H1 (cell line): ENCODE results near the gene PGPEP1. TPM values are rescaled to one million over a fixed set of nuclear protein-coding genes. Genes with fewer than 3 reads are reported as not detected.

Source experiments
- CTCF ChIA-PET: fragments of 300-600 bp; sonication (Branson Sonifier 250); formaldehyde crosslinking; loops from one replicate; lab custom pipeline; 2021; ENCODE audit not compliant: partially characterized antibody; lab: Charles Lee
- POLR2A ChIA-PET: fragments of 300-600 bp; sonication (Branson Sonifier 250); formaldehyde crosslinking; loops from one replicate; lab custom pipeline; 2021; ENCODE audit warnings: inconsistent platforms; ENCODE audit not compliant: partially characterized antibody; lab: Charles Lee
- DNase-seq, 2 experiments: peaks; one replicate each; pipeline versions ENCODE4 v3.0.0 to v3.0.0-alpha.2; 2010 to 2022; ENCODE audit warnings: low spot score in 2 of 2, low read depth in 1 of 2, mixed read lengths in 1 of 2
- FAIRE-seq: peaks from 2 replicates; lab custom pipeline; 2011; peaks lifted over from hg19 to GRCh38; lab: Jason Lieb, UNC
- H2AFZ ChIP-seq: 2 replicates; pipeline ENCODE4 v1.8.1; 2012; ENCODE audit warnings: low read length, inconsistent platforms
- H2AK5ac ChIP-seq: 2 replicates; pipeline ENCODE4 v1.6.1; 2013; ENCODE audit warnings: low read depth, low read length
- H2BK120ac ChIP-seq: replicated peaks from 2 replicates; pipeline ENCODE3; 2013; ENCODE audit warnings: low read depth, low read length, inconsistent platforms
- H2BK12ac ChIP-seq: 2 replicates; pipeline ENCODE4 v1.6.1; 2013; ENCODE audit warnings: low read depth, low read length
- H2BK15ac ChIP-seq: 2 replicates; pipeline ENCODE4 v1.6.1; 2013; ENCODE audit warnings: low read length
- H2BK20ac ChIP-seq: 2 replicates; pipeline ENCODE4 v1.6.1; 2013; ENCODE audit warnings: low read length
- H2BK5ac ChIP-seq: 2 replicates; pipeline ENCODE4 v1.6.1; 2013; ENCODE audit warnings: low read depth, low read length
- H3K14ac ChIP-seq: 2 replicates; pipeline ENCODE4 v1.6.1; 2013; ENCODE audit warnings: inconsistent platforms; ENCODE audit not compliant: insufficient read length
- H3K18ac ChIP-seq: 2 replicates; pipeline ENCODE4 v1.6.1; 2013; ENCODE audit warnings: low read length; ENCODE audit errors: extremely low read depth
- H3K23ac ChIP-seq: 2 replicates; pipeline ENCODE4 v1.6.1; 2013; ENCODE audit warnings: inconsistent platforms; ENCODE audit not compliant: insufficient read length
- H3K23me2 ChIP-seq: 2 replicates; pipeline ENCODE4 v1.6.1; 2013; ENCODE audit warnings: low read depth, low read length
- H3K27ac ChIP-seq: 2 replicates; pipeline ENCODE4 v1.6.1; 2011; ENCODE audit warnings: low read depth, low read length, inconsistent platforms
- H3K27me3 ChIP-seq, 4 experiments: replicated peaks in 1 of 4; 1 replicate in 1 of 4; 2 replicates in 3 of 4; pipeline versions ENCODE4 v1.6.1 to v1.8.1; 2011 to 2013; ENCODE audit warnings: low read length in 3 of 4, mild to moderate bottlenecking in 3 of 4, inconsistent platforms in 2 of 4, mixed read lengths in 2 of 4, moderate library complexity in 1 of 4; ENCODE audit not compliant: control insufficient read depth in 3 of 4, insufficient read depth in 3 of 4; ENCODE audit errors: extremely low read depth in 1 of 4
- H3K36me3 ChIP-seq, 4 experiments: 2 replicates each; pipeline versions ENCODE4 v1.6.1 to v1.8.1; 2011 to 2013; ENCODE audit warnings: mild to moderate bottlenecking in 4 of 4, low read length in 3 of 4, moderate library complexity in 2 of 4, control low read depth in 1 of 4, inconsistent platforms in 1 of 4; ENCODE audit not compliant: insufficient read depth in 4 of 4, control insufficient read depth in 2 of 4
- H3K4ac ChIP-seq: replicated peaks from 2 replicates; pipeline ENCODE3; 2013; ENCODE audit warnings: low read length, low read depth, mixed read lengths, inconsistent platforms; ENCODE audit not compliant: insufficient read length
- H3K4me1 ChIP-seq, 4 experiments: replicated peaks in 1 of 4; 1 replicate in 1 of 4; 2 replicates in 3 of 4; pipeline versions ENCODE4 v1.6.1 to v1.8.1; 2011 to 2013; ENCODE audit warnings: low read length in 3 of 4, inconsistent platforms in 2 of 4, mixed read lengths in 1 of 4; ENCODE audit not compliant: insufficient read depth in 4 of 4, control insufficient read depth in 3 of 4
- H3K4me2 ChIP-seq, 2 experiments: 2 replicates each; pipeline versions ENCODE4 v1.6.1 to v1.8.1; 2011 to 2013; ENCODE audit warnings: low read depth in 2 of 2, low read length in 2 of 2, control low read depth in 1 of 2, inconsistent platforms in 1 of 2, mild to moderate bottlenecking in 1 of 2; ENCODE audit not compliant: insufficient read depth in 1 of 2
- H3K4me3 ChIP-seq, 4 experiments: fragments of 200-600, 300-600 bp in 1 of 4; sonication (generic), shearing (Covaris generic), sonication (Bioruptor Twin) in 1 of 4; 2 replicates each; pipeline versions ENCODE4 v1.5.1 to v1.8.1; 2011 to 2016; ENCODE audit warnings: low read length in 4 of 4, low read depth in 3 of 4, control low read depth in 2 of 4, inconsistent platforms in 2 of 4, mild to moderate bottlenecking in 2 of 4, mixed read lengths in 1 of 4, moderate library complexity in 1 of 4; ENCODE audit not compliant: insufficient read depth in 2 of 4; ENCODE audit errors: extremely low read depth in 1 of 4
- H3K56ac ChIP-seq: replicated peaks from 2 replicates; pipeline ENCODE3; 2013; ENCODE audit warnings: low read depth, mild to moderate bottlenecking, mixed read lengths, low read length, inconsistent platforms; ENCODE audit not compliant: insufficient read length
- H3K79me1 ChIP-seq: 2 replicates; pipeline ENCODE4 v1.6.1; 2013; ENCODE audit warnings: low read depth, low read length, control low read depth
- H3K79me2 ChIP-seq, 2 experiments: 2 replicates each; pipeline versions ENCODE4 v1.6.1 to v1.8.1; 2012 to 2013; ENCODE audit warnings: low read length in 2 of 2, mild to moderate bottlenecking in 2 of 2, inconsistent platforms in 1 of 2; ENCODE audit not compliant: insufficient read depth in 2 of 2, control insufficient read depth in 1 of 2
- H3K9ac ChIP-seq, 4 experiments: replicated peaks in 1 of 4; 1 replicate in 1 of 4; 2 replicates in 3 of 4; pipeline versions ENCODE4 v1.6.1 to v1.8.1; 2011 to 2013; ENCODE audit warnings: low read depth in 3 of 4, low read length in 3 of 4, control low read depth in 2 of 4, mild to moderate bottlenecking in 2 of 4, moderate library complexity in 2 of 4, inconsistent platforms in 1 of 4; ENCODE audit errors: extremely low read depth in 1 of 4
- H3K9me3 ChIP-seq, 2 experiments: 2 replicates each; pipeline versions ENCODE4 v1.6.1 to v1.8.1; 2012 to 2013; ENCODE audit warnings: mild to moderate bottlenecking in 2 of 2, moderate library complexity in 2 of 2, control low read depth in 1 of 2, inconsistent platforms in 1 of 2, low read depth in 1 of 2, low read length in 1 of 2, mixed read lengths in 1 of 2; ENCODE audit not compliant: insufficient read depth in 2 of 2
- H4K20me1 ChIP-seq, 2 experiments: replicated peaks in 1 of 2; 2 replicates each; pipeline versions ENCODE3 to v1.8.1; 2011 to 2013; ENCODE audit warnings: inconsistent platforms in 2 of 2, low read length in 2 of 2, mild to moderate bottlenecking in 1 of 2; ENCODE audit not compliant: insufficient read depth in 2 of 2, control insufficient read depth in 1 of 2
- H4K5ac ChIP-seq: 2 replicates; pipeline ENCODE4 v1.6.1; 2013; ENCODE audit warnings: low read length, low read depth, mixed read lengths, inconsistent platforms; ENCODE audit not compliant: insufficient read length
- H4K8ac ChIP-seq: 2 replicates; pipeline ENCODE4 v1.8.0; 2013; ENCODE audit warnings: mild to moderate bottlenecking, moderate library complexity, low read length, inconsistent platforms; ENCODE audit not compliant: insufficient read depth; ENCODE audit errors: extremely low read depth
- H4K91ac ChIP-seq: replicated peaks from 2 replicates; pipeline ENCODE3; 2013; ENCODE audit warnings: low read length, mixed read lengths, inconsistent platforms; ENCODE audit not compliant: insufficient read length
- ASH2L ChIP-seq: fragments of 200-600, 300-600 bp; sonication (generic); IDR thresholded peaks from one replicate; pipeline ENCODE4 v1.7.1; 2017; ENCODE audit warnings: low read length
- CBX5 ChIP-seq: fragments of 300-800, 300-1000 bp; sonication (generic); IDR thresholded peaks from 2 replicates; pipeline ENCODE4 v1.7.1; 2016; ENCODE audit warnings: antibody characterized with exemption, low read length, low read depth
- CBX8 ChIP-seq: fragments of 300-800, 300-1000 bp; sonication (generic); IDR thresholded peaks from 2 replicates; pipeline ENCODE4 v1.7.1; 2016; ENCODE audit warnings: low read depth, low read length, borderline replicate concordance
- CEBPB ChIP-seq: IDR thresholded peaks from 2 replicates; pipeline ENCODE4 v1.6.1; 2012; ENCODE audit warnings: low read depth, low read length
- CHD2 ChIP-seq: IDR thresholded peaks from 2 replicates; pipeline ENCODE4 v1.6.1; 2012; ENCODE audit warnings: low read length, improper control_type of control experiment
- CTBP2 ChIP-seq: IDR thresholded peaks from 2 replicates; pipeline ENCODE4 v1.7.0; 2011; ENCODE audit warnings: borderline replicate concordance, mild to moderate bottlenecking, moderate library complexity, mixed read lengths, low read length; ENCODE audit not compliant: insufficient read depth, insufficient read length
- EZH2 ChIP-seq: fragments of 200-600 bp; sonication (generic); IDR thresholded peaks from 2 replicates; pipeline ENCODE4 v1.7.1; 2012; ENCODE audit warnings: low read depth, mild to moderate bottlenecking, moderate library complexity, low read length, inconsistent platforms; ENCODE audit not compliant: severe bottlenecking
- NRF1 ChIP-seq: IDR thresholded peaks from 2 replicates; pipeline ENCODE4 v1.6.1; 2011; ENCODE audit warnings: mild to moderate bottlenecking, low read depth, low read length, improper control_type of control experiment
- POLR2AphosphoS5 ChIP-seq: IDR thresholded peaks from 2 replicates; pipeline ENCODE4 v1.6.1; 2011; ENCODE audit warnings: low read depth, low read length
- SIX5 ChIP-seq: IDR thresholded peaks from 2 replicates; pipeline ENCODE4 v1.6.1; 2011; ENCODE audit warnings: mild to moderate bottlenecking, low read depth, low read length
- YY1 ChIP-seq: IDR thresholded peaks from 2 replicates; pipeline ENCODE4 v1.6.1; 2011; ENCODE audit warnings: low read depth, mild to moderate bottlenecking, low read length
- WGBS, 2 experiments: shearing (Covaris generic) in 1 of 2; methylation state at CpG; one replicate each; pipeline versions ENCODE4 v1.1.6 to v1.1.7; 2013 to 2015; ENCODE audit warnings: low lambda C conversion rate in 2 of 2, mixed read lengths in 2 of 2, inconsistent platforms in 1 of 2, low coverage in 1 of 2, missing lambda C conversion rate in 1 of 2; ENCODE audit not compliant: insufficient replicate concordance in 2 of 2, insufficient coverage in 1 of 2, insufficient read length in 1 of 2; ENCODE audit errors: extremely low coverage in 1 of 2, missing lambda C conversion rate in 1 of 2; 5-methylcytosine and 5-hydroxymethylcytosine counted together
- polyA plus RNA-seq, 7 experiments: library from polyadenylated mRNA; depleted of rRNA in 3 of 7; stranded (reverse) in 5 of 7; unstranded in 2 of 7; fragments of >200 nt in 5 of 7; fragments of 200-250 nt in 2 of 7; gene quantifications; 1 replicate in 5 of 7; 2 replicates in 1 of 7; 4 replicates in 1 of 7; pipeline versions ENCODE4 v1.2.1 to v1.2.3, GENCODE V29; 2011 to 2013; ENCODE audit warnings: missing spikeins in 2 of 7, mixed read lengths in 2 of 7
- total RNA-seq: library from RNA; stranded (reverse); fragmentation: NEBNext Ultra II Directional; extraction: Animal tissue kit (Norgen Biotek cat#: 25700); gene quantifications from 2 replicates; pipeline ENCODE4 v1.2.1, GENCODE V29; 2021
- TF ChIP-seq, protein P1 (sequence below): IDR thresholded peaks from 2 replicates; pipeline ENCODE4 v1.6.1; 2012; ENCODE audit warnings: inconsistent platforms

Gene PGPEP1
- total and polyA plus RNA-seq, 2 of the 8 experiments (the other 6 are each of a cell fraction or from before 2014, with no cell fraction given): 17.0 to 33.4 TPM

DNA sequence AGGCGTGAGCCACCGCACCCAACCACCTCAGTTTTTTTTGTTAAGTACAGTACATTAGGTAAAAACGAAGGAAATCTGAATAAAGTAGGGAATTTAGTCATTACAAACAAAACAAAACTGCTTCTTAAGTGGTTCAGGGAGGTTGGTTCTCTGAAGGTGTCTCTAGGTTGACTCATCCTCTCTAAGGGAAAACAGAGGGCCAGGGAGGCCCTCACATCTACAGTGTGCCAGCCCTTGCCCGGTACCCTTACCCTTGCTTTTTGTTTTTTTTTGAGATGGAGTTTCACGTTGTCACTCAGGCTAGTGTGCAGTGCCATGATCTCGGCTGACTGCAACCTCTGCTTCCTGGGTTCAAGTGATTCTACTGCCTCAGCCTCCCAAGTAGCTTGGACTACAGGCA is 41.8 kb upstream of the PGPEP1 start:
- H3K36me3 ChIP-seq: no peaks in the 10 kb centered on the region; a peak in 1 of 8 replicates
- peak overlapping the region; percentile 8; the same call in 1 of the 2 replicates for H4K8ac ChIP-seq
- no peak overlapping the region for H3K14ac ChIP-seq
- H3K79me2 ChIP-seq: no peaks in the 10 kb centered on the region
- ChIA-PET POLR2A (interaction anchor here (1.3 to 10.4 kb wide), 2 partner anchors 17 to 18 kb away, joined by 4 to 141 read pairs; partner anchors contain the start of gene JUND), CTCF (interaction anchor here (1.3 to 1.8 kb wide), 2 partner anchors 19 to 30 kb away, joined by 4 to 5 read pairs; no protein-coding TSS in a partner anchor)
- H3K27me3 ChIP-seq: no peaks in the 10 kb centered on the region
- H4K20me1 ChIP-seq: peaks cover 0 to 8% of the 10 kb centered on the region in 2 experiments
- H2BK5ac ChIP-seq: 0 out of 2 replicates have a peak overlapping the region, but pooled peaks have one; percentile 16
- H3K4me1 ChIP-seq: peaks cover 0 to 17% (median 13%) of the 10 kb centered on the region in 4 experiments; a peak in 6 of 7 replicates
- H3K9ac ChIP-seq: no peak overlapping the region
- FAIRE-seq (no peak), DNase-seq (no peak)
- peaks cover 11% of the 10 kb centered on the region; the same call in 1 of the 2 replicates for H3K23me2 ChIP-seq
- H2BK120ac ChIP-seq: no peak overlapping the region
- no peak overlapping the region for H3K4ac ChIP-seq
- H2AK5ac ChIP-seq: no peak overlapping the region
- no peak overlapping the region; the same call in 1 of the 2 replicates for H2BK20ac ChIP-seq
- H3K4me2 ChIP-seq: no peak overlapping the region
- no peaks in the 10 kb centered on the region for H3K9me3 ChIP-seq
- H2BK12ac ChIP-seq: 0 out of 2 replicates have a peak overlapping the region, but pooled peaks have one; percentile 39
- H3K4me3 ChIP-seq: no peak overlapping the region
- no peak overlapping the region for H3K23ac ChIP-seq
- no peak overlapping the region for H3K27ac ChIP-seq
- 93% methylated on average over 6 of the region's 6 CpGs; no CpG with 5 or more reads in 1 of the 2 experiments for WGBS, 2 experiments
- TF ChIP-seq CBX8 (no peak), CBX5 (no peak), YY1 (no peak), CHD2 (no peak), SIX5 (no peak), POLR2AphosphoS5 (no peak), EZH2 (no peak), ASH2L (no peak), CTBP2 (no peak), CEBPB (no peak), NRF1 (no peak)
- TF ChIP-seq, protein P1, sequence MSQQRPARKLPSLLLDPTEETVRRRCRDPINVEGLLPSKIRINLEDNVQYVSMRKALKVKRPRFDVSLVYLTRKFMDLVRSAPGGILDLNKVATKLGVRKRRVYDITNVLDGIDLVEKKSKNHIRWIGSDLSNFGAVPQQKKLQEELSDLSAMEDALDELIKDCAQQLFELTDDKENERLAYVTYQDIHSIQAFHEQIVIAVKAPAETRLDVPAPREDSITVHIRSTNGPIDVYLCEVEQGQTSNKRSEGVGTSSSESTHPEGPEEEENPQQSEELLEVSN: no peak
- H3K79me1 ChIP-seq: no peaks in the 10 kb centered on the region
- H4K5ac ChIP-seq: no peak overlapping the region
- H3K18ac ChIP-seq: no peak overlapping the region
- no peak overlapping the region for H4K91ac ChIP-seq
- no peak overlapping the region for H3K56ac ChIP-seq
- H2BK15ac ChIP-seq: no peak overlapping the region
- no peak overlapping the region for H2AFZ ChIP-seq
